Measurements from ENCODE around the gene SULF2.

The SULF2 gene

DNA sequence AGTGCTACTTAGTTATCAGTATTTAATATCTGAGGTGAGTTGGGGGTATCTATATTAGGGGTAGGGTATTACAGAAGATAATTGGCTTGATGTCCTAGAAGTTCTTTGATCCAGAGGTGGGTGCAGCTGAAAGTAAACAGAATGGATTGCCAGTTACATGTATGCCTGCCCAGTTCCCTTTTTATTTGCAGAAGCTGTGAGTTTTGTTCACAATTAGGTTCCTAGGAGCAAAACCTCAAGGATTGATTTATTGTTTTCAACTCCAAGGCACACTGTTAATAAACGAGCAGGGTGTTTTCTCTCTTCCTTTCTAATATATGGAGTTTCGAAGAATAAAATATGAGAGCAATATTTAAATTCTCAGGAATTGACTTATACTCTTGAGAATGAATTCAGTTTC, 129.0 kb downstream of the SULF2 start:
- TF ChIP-seq, protein P1, sequence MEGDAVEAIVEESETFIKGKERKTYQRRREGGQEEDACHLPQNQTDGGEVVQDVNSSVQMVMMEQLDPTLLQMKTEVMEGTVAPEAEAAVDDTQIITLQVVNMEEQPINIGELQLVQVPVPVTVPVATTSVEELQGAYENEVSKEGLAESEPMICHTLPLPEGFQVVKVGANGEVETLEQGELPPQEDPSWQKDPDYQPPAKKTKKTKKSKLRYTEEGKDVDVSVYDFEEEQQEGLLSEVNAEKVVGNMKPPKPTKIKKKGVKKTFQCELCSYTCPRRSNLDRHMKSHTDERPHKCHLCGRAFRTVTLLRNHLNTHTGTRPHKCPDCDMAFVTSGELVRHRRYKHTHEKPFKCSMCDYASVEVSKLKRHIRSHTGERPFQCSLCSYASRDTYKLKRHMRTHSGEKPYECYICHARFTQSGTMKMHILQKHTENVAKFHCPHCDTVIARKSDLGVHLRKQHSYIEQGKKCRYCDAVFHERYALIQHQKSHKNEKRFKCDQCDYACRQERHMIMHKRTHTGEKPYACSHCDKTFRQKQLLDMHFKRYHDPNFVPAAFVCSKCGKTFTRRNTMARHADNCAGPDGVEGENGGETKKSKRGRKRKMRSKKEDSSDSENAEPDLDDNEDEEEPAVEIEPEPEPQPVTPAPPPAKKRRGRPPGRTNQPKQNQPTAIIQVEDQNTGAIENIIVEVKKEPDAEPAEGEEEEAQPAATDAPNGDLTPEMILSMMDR (conservative IDR thresholded peaks at IDR 0.05; ENCODE audit: low read depth, low read length): no peak
- H3K4me3 ChIP-seq (ENCODE audit: low read depth, low read length): no peak overlapping the region
- DNase-seq (ENCODE audit: low read depth): no peak

DNA sequence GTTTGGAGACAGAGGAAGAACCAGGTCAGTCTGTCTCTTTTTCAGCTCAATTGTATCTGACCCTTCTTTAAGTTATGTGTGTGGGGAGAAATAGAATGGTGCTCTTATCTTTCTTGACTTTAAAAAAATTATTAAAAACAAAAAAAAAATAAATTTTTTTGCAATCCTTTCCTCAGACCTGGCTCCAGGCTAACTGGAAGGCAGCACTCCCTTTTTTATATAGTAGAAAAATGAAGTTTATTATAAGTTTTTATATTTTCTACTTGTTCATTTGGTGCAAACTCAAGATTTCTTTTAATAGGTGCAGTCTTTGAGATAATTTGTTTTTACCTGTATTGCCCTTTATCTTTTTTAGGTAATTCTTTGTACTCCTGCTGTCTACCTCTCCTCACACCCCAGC, 129.6 kb downstream of the SULF2 start:
- no peak for DNase-seq (ENCODE audit: low read depth)
- no peak overlapping the region for H3K4me3 ChIP-seq (ENCODE audit: low read depth, low read length)
- TF ChIP-seq, protein P1 (conservative IDR thresholded peaks at IDR 0.05; ENCODE audit: low read depth, low read length): no peak

DNA sequence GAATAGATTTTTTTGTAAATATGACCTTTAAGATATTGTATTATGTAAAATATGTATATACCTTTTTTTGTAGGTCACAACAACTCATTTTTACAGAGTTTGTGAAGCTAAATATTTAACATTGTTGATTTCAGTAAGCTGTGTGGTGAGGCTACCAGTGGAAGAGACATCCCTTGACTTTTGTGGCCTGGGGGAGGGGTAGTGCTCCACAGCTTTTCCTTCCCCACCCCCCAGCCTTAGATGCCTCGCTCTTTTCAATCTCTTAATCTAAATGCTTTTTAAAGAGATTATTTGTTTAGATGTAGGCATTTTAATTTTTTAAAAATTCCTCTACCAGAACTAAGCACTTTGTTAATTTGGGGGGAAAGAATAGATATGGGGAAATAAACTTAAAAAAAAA, 130.9 kb downstream of the SULF2 start:
- no peak overlapping the region for H3K4me3 ChIP-seq (ENCODE audit: low read depth, low read length)
- no peak for DNase-seq (ENCODE audit: low read depth)
- TF ChIP-seq, protein P1 (conservative IDR thresholded peaks at IDR 0.05; ENCODE audit: low read depth, low read length): no peak

DNA sequence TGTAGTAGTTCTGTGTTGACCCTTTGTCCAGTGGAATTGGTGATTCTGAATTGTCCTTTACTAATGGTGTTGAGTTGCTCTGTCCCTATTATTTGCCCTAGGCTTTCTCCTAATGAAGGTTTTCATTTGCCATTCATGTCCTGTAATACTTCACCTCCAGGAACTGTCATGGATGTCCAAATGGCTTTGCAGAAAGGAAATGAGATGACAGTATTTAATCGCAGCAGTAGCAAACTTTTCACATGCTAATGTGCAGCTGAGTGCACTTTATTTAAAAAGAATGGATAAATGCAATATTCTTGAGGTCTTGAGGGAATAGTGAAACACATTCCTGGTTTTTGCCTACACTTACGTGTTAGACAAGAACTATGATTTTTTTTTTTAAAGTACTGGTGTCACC, 131.4 kb downstream of the SULF2 start:
- no peak overlapping the region for H3K4me3 ChIP-seq (ENCODE audit: low read depth, low read length)
- TF ChIP-seq, protein P1 (conservative IDR thresholded peaks at IDR 0.05; ENCODE audit: low read depth, low read length): no peak
- no peak for DNase-seq (ENCODE audit: low read depth)

DNA sequence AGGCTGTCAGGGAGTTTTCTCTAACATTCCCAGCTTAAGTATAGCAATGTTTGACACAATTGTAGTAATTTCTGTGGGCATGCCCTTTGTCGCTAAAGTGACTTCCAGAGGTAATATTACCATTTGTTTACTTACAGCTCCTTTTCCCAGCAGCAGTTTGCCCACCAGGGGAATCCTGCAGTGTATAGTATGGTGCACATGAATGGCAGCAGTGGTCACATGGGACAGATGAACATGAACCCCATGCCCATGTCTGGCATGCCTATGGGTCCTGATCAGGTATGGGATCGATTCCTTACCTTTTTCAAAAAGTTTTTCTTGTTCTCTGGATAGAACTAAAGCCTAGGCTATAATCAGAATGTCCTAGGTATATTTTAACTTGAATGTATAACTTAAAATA, 132.5 kb downstream of the SULF2 start:
- H3K4me3 ChIP-seq (ENCODE audit: low read depth, low read length): no peak overlapping the region
- no peak for DNase-seq (ENCODE audit: low read depth)
- TF ChIP-seq, protein P1 (conservative IDR thresholded peaks at IDR 0.05; ENCODE audit: low read depth, low read length): no peak

DNA sequence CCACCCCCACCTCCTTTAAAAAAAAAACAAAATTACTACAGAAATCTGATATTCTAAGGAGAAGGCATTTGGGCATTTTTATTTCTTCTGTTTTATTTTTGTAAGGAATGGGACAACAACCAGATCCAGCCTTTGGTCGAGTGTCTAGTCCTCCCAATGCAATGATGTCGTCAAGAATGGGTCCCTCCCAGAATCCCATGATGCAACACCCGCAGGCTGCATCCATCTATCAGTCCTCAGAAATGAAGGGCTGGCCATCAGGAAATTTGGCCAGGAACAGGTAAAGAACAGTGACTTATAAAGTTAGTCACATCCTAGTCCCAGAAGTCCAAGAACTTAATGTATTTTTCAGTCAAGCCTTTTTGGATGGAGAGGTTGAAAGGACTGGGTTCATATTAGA, 133.0 kb downstream of the SULF2 start:
- H3K4me3 ChIP-seq (ENCODE audit: low read depth, low read length): no peak overlapping the region
- TF ChIP-seq, protein P1 (conservative IDR thresholded peaks at IDR 0.05; ENCODE audit: low read depth, low read length): no peak
- DNase-seq (ENCODE audit: low read depth): no peak

DNA sequence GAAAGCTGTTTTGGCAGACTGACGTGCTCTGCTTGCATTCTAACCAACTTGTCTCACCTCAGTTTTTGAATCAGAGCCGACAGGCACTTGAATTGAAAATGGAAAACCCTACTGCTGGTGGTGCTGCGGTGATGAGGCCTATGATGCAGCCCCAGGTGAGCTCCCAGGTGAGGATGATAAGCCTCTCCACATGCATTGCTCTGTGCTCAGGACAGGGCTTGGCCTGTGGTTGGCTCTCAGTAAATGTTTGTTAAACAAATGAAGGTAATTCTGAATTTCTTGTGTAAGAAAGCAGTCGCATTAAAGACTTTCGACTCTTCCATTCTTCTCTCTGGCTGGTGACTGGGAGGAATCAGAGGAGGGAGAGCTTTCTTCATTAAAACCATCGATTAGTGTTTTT, 136.3 kb downstream of the SULF2 start:
- DNase-seq (ENCODE audit: low read depth): no peak
- TF ChIP-seq, protein P1 (conservative IDR thresholded peaks at IDR 0.05; ENCODE audit: low read depth, low read length): no peak
- no peak overlapping the region for H3K4me3 ChIP-seq (ENCODE audit: low read depth, low read length)
